ENCODE results near the gene EBP. TPM values are rescaled to one million over a fixed set of nuclear protein-coding genes. Genes with fewer than 3 reads are reported as not detected.

The EBP gene
- total and polyA plus RNA-seq, 9 of the 15 experiments (the other 6 are each of a cell fraction or from before 2014, with no cell fraction given) = 228 to 987 (median 274) TPM

GRCh38 chrX:48492293-48492910 is 29.2 kb upstream of the EBP start (continued):
- TF ChIP-seq MBD1 (CRISPR knock-in tag; IDR thresholded peaks at IDR 0.05) (no peak), ZNF408 (CRISPR knock-in tag; IDR thresholded peaks at IDR 0.05; ENCODE audit: low read depth) (no peak), BCOR (IDR thresholded peaks at IDR 0.05) (no peak), RERE (CRISPR knock-in tag; IDR thresholded peaks at IDR 0.05; ENCODE audit: borderline replicate concordance) (no peak), GTF2E2 (tag; IDR thresholded peaks at IDR 0.05) (no peak), MTA2 (IDR thresholded peaks at IDR 0.05; ENCODE audit: low read depth) (no peak), NR4A1 (CRISPR knock-in tag; IDR thresholded peaks at IDR 0.05) (no peak), NR4A1 (tag; IDR thresholded peaks at IDR 0.05) (no peak), NRF1 (conservative IDR thresholded peaks at IDR 0.05 in 1 of 2, IDR thresholded peaks at IDR 0.05 in 1 of 2) (no peak), SUPT5H (IDR thresholded peaks at IDR 0.05) (no peak), ZNF197 (CRISPR knock-in tag; IDR thresholded peaks at IDR 0.05; ENCODE audit: low read depth) (no peak), MYNN (IDR thresholded peaks at IDR 0.05) (no peak), MYNN (CRISPR knock-in tag; IDR thresholded peaks at IDR 0.05) (no peak), THRAP3 (IDR thresholded peaks at IDR 0.05; ENCODE audit: borderline replicate concordance) (no peak), ZFP91 (CRISPR knock-in tag; IDR thresholded peaks at IDR 0.05) (no peak)
